H1 (cell line): ENCODE measurements around the gene RNF157.
A peak's percentile ranks its signal among the peaks of the same experiment; 100 is the strongest.

Experiments
- BCL11A ChIP-seq, 2 experiments: IDR thresholded peaks; one replicate each; pipeline ENCODE4 v1.6.1; 2011; ENCODE audit warnings: low read depth in 2 of 2, low read length in 2 of 2, mild to moderate bottlenecking in 2 of 2
- CHD2 ChIP-seq: IDR thresholded peaks from 2 replicates; pipeline ENCODE4 v1.6.1; 2012; ENCODE audit warnings: low read length, improper control_type of control experiment
- CTCF ChIP-seq, 3 experiments: IDR thresholded peaks; 1 replicate in 2 of 3; 2 replicates in 1 of 3; pipeline versions ENCODE4 v1.5.1 to v1.6.1; 2011; ENCODE audit warnings: low read length in 3 of 3, mild to moderate bottlenecking in 3 of 3, inconsistent platforms in 2 of 3, low read depth in 1 of 3, moderate library complexity in 1 of 3; ENCODE audit not compliant: insufficient read depth in 1 of 3; ENCODE audit errors: control extremely low read depth in 1 of 3
- EZH2 ChIP-seq: fragments of 200-600 bp; sonication (generic); IDR thresholded peaks from 2 replicates; pipeline ENCODE4 v1.7.1; 2012; ENCODE audit warnings: low read depth, mild to moderate bottlenecking, moderate library complexity, low read length, inconsistent platforms; ENCODE audit not compliant: severe bottlenecking
- GTF2F1 ChIP-seq: IDR thresholded peaks from 2 replicates; pipeline ENCODE4 v1.6.1; 2012; ENCODE audit warnings: low read depth, low read length, improper control_type of control experiment, borderline replicate concordance
- MAFK ChIP-seq: IDR thresholded peaks from 2 replicates; pipeline ENCODE4 v1.6.1; 2012; ENCODE audit warnings: low read depth, mild to moderate bottlenecking, improper control_type of control experiment, low read length
- POLR2A ChIP-seq, 2 experiments: IDR thresholded peaks; 1 replicate in 1 of 2; 2 replicates in 1 of 2; pipeline ENCODE4 v1.6.1; 2011; ENCODE audit warnings: low read depth in 2 of 2, low read length in 2 of 2, mild to moderate bottlenecking in 2 of 2; ENCODE audit errors: control extremely low read depth in 1 of 2
- POLR2AphosphoS5 ChIP-seq: IDR thresholded peaks from 2 replicates; pipeline ENCODE4 v1.6.1; 2011; ENCODE audit warnings: low read depth, low read length
- SP4 ChIP-seq: IDR thresholded peaks from 2 replicates; pipeline ENCODE4 v1.6.1; 2012; ENCODE audit warnings: low read length, inconsistent platforms

DNA sequence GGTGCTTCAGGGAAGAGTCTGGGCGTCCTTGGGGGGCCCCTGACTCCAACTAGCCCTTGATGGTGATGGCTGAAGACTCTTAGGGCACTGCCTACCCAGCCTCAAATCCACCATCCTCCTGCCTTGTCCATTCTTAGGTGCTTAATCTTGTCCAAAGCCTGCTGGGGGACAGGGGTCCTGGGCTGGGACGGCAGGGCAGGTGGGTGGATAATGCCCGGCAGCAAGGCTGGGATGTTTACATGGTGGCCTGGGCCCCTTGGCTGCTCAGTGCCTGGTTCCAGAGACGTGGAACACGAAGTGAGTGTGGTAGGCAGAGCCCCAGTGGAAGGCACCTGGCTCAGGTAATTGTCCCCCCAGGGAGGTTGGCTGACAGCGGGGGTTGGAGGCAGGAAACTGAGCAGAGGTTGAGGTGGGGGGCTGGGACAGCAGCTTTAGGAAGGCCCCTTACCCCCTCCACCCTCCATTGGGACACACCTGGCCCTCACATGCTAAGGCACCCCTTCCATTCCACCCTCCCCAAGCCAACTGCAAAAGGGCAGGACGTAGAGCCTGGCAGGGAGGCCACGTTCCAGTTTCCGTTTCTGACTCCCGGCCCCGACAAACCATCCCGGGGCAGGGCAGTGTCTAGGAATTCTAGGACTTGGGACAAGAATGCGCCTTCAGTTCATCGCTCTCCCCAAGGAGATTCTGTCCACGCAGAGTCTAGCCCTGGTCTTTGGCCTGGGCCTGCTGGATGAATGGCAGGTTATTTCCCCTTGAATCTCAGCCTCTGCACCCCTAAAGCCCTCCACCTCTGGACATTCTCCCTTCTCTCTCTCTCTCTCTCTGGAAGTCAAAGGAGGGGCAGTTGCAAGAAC lies 101.2 kb downstream of the RNF157 start:
- TF ChIP-seq CTCF (IDR thresholded peaks at IDR 0.05; ENCODE audit: control extremely low read depth in 1 of 3, insufficient read depth in 1 of 3, low read depth in 1 of 3, low read length in 3 of 3), result no peak
- no peak for TF ChIP-seq BCL11A (IDR thresholded peaks at IDR 0.05; ENCODE audit: low read depth in 2 of 2, low read length in 2 of 2)
- TF ChIP-seq EZH2, result peak; percentile 52
- no peak for TF ChIP-seq POLR2AphosphoS5
- TF ChIP-seq GTF2F1, result no peak
- no peak for TF ChIP-seq POLR2A (IDR thresholded peaks at IDR 0.05; ENCODE audit: control extremely low read depth in 1 of 2, low read depth in 2 of 2, low read length in 2 of 2)
- no peak for TF ChIP-seq CHD2
- no peak for TF ChIP-seq MAFK
- no peak for TF ChIP-seq SP4
